Dermis lymphatic vessel endothelial cell (primary cell): ENCODE measurements around the gene PTPRH. TPM values are rescaled to one million over a fixed set of nuclear protein-coding genes. Genes with fewer than 3 reads are reported as not detected.

Experiments used
- total RNA-seq: library from RNA; depleted of rRNA; stranded (reverse); fragments of >200 nt; gene quantifications from 2 replicates; pipeline ENCODE4 v1.2.1, GENCODE V29; 2014

PTPRH gene
- 0.09 and 0.33 TPM in 2 replicates for total RNA-seq

DNA sequence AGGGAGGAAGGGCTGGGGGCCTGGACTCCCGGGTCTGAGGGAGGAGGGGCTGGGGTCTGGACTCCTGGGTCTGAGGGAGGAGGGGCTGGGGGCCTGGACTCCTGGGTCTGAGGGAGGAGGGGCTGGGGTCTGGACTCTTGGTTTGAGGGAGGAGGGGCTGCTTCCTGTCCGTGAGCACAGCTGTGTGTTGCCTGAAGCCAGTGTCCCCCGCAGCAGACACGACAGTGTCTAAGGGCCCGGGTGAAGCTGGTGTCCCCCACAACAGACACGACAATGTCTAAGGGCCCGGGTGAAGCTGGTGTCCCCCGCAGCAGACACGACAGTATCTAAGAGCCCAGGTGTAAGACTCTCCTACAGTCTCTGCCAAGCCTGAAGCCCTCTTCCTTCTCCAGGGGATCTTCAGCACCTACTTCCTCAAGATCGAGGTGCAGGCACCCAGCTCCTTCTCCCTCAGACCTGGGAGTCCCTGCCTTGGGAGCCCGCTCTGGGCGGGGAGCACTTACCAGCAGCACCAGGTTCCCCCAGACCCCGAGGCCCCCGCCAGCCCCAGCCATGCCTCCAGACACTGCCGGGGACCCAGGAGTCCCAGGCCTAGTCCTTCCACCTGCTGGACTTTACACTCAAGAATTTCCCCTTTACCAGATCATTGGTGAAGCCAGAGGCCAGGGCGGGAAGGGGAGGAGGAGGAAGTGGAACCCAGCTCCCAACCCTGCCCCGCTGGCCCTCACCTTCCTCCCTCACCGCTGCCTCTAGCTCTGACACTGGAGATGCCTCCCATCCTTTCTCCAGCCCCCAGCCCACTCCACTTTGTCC lies at the start of gene PTPRH:
Gene PTPRH (minus strand): TSS at position 622 of the 813 bp plus-strand sequence. CDS start 68 bp downstream, at position 554.

GRCh38 chr19:55228403-55229031 lies 19.2 kb upstream of the PTPRH start, which contains the start of gene TMEM86B:
Gene TMEM86B (minus strand): TSS chr19:55228763. CDS start chr19:55228741, 22 bp downstream.

GRCh38 chr19:55179606-55180484 lies 29.5 kb downstream of the PTPRH start, which contains the start of gene SYT5:
Gene SYT5 (minus strand): TSS chr19:55180289. CDS start chr19:55179041, 1,248 bp downstream.

DNA sequence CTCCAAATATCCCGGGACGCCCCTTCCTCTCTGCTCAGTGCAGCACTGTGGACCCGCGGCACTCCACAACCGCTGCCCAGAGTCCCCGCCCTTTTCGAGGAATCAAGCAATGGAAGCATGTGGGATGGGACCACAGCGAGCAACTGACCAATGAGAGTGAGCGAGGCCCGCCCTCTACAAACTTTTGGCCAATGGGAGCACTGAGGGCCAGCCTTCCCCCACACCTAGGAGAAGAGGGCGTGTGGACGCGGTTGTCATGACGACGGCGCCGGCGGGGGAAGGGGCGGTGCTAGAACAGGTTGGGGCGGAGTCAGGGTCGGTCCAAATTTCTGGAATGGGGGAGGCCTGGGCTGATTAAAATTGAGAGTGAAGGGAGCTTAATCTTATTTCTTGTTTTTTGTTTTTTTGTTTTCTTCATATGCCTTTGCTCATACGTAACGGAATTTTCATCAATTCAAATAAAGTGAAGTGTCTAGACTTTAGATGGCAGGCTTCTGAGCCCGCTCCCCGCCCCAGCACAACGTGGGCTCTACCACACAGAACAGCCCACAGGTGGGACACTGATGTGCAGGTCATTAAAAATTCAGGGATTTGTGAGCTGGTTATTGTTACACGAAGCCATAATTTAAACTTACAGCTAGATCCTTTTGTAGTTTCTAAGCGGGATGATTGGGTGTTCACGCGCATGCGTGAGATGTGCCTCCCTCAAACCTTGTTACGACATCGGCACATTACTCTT lies 42.6 kb downstream of the PTPRH start, which contains the start of gene DNAAF3:
Gene DNAAF3 (minus strand): TSS at position 84 of the 739 bp plus-strand sequence. CDS start 200 bp downstream, outside the sequence.

GRCh38 chr19:55157064-55157908 lies 52.0 kb downstream of the PTPRH start, which contains the start of gene TNNI3:
Gene TNNI3 (minus strand): TSS chr19:55157732. CDS start chr19:55157589, 143 bp downstream.

GRCh38 chr19:55149078-55150003 lies 60.0 kb downstream of the PTPRH start, which contains the start of gene TNNT1:
Gene TNNT1 (minus strand): TSS chr19:55149206. CDS start chr19:55147157, 2,049 bp downstream.

Other genes with a start within 250 kb of the PTPRH start
- gene NLRP2, start 243.1 kb downstream of the PTPRH start, total RNA-seq = 0.77 and 2.3 TPM in 2 replicates
- 0.09 TPM in 1 of 2 replicates, not detected in the other for gene GP6, start 171.2 kb downstream of the PTPRH start, total RNA-seq
- 15.0 and 28.4 TPM in 2 replicates for gene RDH13, start 146.4 kb downstream of the PTPRH start, total RNA-seq
- gene EPS8L1, start 133.6 kb downstream of the PTPRH start, total RNA-seq = 10.0 and 12.7 TPM in 2 replicates
- 23.5 and 25.8 TPM in 2 replicates for gene PPP1R12C, start 91.9 kb downstream of the PTPRH start, total RNA-seq
- 0.77 and 0.87 TPM in 2 replicates for gene TNNT1, start 60.3 kb downstream of the PTPRH start, total RNA-seq
- gene TNNI3, start 51.8 kb downstream of the PTPRH start, total RNA-seq = not detected in 2 replicates
- gene DNAAF3, start 42.9 kb downstream of the PTPRH start, total RNA-seq = 0.34 and 0.65 TPM in 2 replicates
- under 0.01 TPM in 1 of 2 replicates, not detected in the other for gene SYT5, start 29.2 kb downstream of the PTPRH start, total RNA-seq
- gene TMEM86B, start 19.3 kb upstream of the PTPRH start, total RNA-seq = 0.33 and 1.0 TPM in 2 replicates
- gene PPP6R1, start 49.5 kb upstream of the PTPRH start, total RNA-seq = 16.4 and 18.0 TPM in 2 replicates
- gene HSPBP1, start 70.6 kb upstream of the PTPRH start, total RNA-seq = 18.6 and 19.6 TPM in 2 replicates
- 0.65 and 0.77 TPM in 2 replicates for gene BRSK1, start 74.5 kb upstream of the PTPRH start, total RNA-seq
- gene TMEM150B, start 115.8 kb upstream of the PTPRH start, total RNA-seq = not detected in 2 replicates
- gene KMT5C, start 130.4 kb upstream of the PTPRH start, total RNA-seq = 3.2 and 3.3 TPM in 2 replicates
- gene COX6B2, start 145.2 kb upstream of the PTPRH start, total RNA-seq = not detected in 2 replicates
- not detected in 2 replicates for gene GARIN5B, start 153.8 kb upstream of the PTPRH start, total RNA-seq
- 0.33 TPM in 1 of 2 replicates, not detected in the other for gene IL11, start 161.0 kb upstream of the PTPRH start, total RNA-seq
- gene TMEM190, start 167.3 kb upstream of the PTPRH start, total RNA-seq = not detected in 2 replicates
- 0.17 and 0.22 TPM in 2 replicates for gene TMEM238, start 174.8 kb upstream of the PTPRH start, total RNA-seq
- 177 and 193 TPM in 2 replicates for gene RPL28, start 176.4 kb upstream of the PTPRH start, total RNA-seq
- gene UBE2S, start 198.3 kb upstream of the PTPRH start, total RNA-seq = 23.0 and 32.1 TPM in 2 replicates
- gene SHISA7, start 233.8 kb upstream of the PTPRH start, total RNA-seq = not detected in 2 replicates